CD4-positive, alpha-beta T cell treated with Interleukin-12 subunit alpha and Interleukin-12 subunit beta, for 1 hour (primary cell): ENCODE data around the gene EPC1.
"Not testable (repeated sequence)": the region's sequence is repeated elsewhere in the genome, so short reads cannot be mapped to it uniquely, and the experiment has no call there.

Experiments
- DNase-seq: peaks from one replicate; pipeline ENCODE4 v3.0.0-alpha.2; 2020

The EPC1 gene

DNA sequence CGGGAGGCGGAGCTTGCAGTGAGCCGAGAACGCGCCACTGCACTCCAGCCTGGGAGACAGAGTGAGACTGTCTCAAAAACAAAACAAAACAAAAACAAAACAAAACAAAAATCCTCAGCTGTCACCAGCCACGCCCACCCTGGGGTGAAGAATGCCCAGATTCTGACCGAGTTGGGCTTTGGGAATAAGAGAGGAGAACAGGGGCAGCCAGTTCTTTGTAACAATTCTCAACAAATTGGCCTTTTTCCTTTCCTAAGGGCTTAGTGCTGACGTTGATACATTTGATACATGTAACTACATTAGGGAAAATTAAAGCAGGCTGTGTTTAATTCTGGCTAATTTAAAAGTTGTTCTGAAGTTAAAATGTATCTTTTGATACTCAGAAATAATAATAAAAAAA is 121.0 kb downstream of the EPC1 start:
- no peak for DNase-seq

DNA sequence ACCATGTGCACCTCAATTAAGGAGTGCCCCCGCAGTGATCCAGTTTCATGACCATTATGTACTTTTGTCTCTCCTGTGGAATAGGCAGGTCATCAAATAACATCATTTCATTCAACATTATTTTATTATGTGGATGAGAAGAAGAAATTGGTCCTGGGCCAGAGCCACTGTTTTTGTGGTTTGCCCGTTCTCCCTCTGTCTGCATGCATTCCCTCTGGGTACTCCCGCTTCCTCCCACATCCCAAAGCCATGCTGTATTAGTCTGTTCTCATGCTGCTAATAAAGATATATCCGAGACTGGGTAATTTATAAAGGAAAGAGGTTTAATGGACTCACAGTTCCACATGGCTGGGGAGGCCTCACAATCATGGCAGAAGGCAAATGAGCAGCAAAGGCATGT is 124.6 kb downstream of the EPC1 start:
- not testable (repeated sequence) for DNase-seq

DNA sequence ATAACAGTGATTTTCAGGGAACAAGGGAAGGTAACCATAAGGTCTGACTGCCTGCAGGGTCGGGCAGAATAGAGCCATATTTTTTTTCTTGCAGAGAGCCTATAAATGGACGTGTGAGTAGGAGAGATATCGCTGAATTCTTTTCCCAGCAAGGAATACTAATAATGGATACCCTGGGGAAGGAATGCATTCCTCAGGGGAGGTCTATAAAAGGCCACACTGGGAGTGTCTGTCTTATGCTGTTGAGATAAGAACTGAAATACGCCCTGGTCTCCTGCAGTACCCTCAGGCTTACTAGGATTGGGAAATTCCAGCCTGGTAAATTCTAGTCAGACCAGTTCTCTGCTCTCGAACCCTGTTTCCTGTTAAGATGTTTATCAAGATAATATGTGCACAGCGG is 127.8 kb downstream of the EPC1 start:
- not testable (repeated sequence) for DNase-seq

DNA sequence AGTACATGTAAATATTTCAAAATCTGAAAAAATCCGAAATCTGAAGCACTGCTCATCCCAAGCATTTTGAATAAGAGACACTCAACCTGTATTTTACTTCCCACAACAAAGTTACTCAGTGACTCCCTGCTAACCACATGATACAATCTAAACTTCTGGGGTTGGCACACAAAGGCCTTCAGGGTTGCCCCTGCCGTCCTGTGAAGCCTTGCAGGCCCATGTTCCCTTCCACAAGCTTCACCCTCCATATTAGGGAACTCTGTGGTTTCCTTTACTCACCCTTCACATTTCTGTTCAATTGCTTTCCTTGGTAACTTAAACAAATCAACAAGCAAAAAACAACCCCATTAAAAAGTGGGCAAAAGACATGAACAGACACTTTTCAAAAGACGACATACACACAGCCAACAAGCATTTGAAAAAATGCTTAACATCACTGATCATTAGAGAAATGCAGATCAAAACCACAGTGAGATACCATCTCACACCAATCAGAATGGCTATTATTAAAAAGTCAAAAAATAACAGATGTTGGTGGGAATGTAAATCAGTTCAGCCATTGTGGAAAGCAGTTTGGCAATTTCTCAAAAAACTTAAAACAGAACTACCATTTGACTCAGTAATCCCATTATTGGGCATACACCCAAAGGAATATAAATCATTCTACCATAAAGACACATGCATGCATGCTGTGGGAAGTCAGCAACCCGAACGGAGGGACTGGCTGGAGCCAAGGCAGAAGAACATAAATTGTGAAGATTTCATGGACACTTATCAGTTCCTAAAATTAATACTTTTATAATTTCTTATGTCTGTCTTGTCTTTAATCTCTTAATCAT is 128.5 kb downstream of the EPC1 start:
- not testable (repeated sequence) for DNase-seq
